ENCODE measurements around the gene ANXA6. TPM values are rescaled to one million over a fixed set of nuclear protein-coding genes. Genes with fewer than 3 reads are reported as not detected.

The ANXA6 gene
- total RNA-seq, 1 donor from 2014 or later = 320 TPM

DNA sequence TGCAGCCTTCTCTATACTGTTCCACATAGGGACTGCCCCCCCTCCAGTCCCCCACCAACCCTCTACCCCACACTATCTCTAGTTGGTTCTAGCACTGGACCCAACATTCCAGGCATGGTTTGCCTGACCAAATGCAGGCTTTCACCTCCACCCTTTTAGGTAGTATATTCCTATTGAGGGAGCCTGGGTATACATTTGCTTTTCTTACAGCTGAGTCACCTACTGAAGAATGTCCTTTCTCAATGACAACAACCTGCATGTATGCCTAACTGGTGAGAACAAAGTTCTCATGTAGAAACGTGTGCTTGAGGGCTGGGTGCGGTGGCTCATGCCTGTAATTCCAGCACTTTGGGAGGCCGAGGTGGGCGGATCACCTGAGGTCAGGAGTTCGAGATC lies 85.0 kb downstream of the ANXA6 start:
- H3K9ac ChIP-seq (ENCODE audit: low read length) = peak overlapping the region; percentile 57
- peak; percentile 86 for DNase-seq (ENCODE audit: low read depth)

DNA sequence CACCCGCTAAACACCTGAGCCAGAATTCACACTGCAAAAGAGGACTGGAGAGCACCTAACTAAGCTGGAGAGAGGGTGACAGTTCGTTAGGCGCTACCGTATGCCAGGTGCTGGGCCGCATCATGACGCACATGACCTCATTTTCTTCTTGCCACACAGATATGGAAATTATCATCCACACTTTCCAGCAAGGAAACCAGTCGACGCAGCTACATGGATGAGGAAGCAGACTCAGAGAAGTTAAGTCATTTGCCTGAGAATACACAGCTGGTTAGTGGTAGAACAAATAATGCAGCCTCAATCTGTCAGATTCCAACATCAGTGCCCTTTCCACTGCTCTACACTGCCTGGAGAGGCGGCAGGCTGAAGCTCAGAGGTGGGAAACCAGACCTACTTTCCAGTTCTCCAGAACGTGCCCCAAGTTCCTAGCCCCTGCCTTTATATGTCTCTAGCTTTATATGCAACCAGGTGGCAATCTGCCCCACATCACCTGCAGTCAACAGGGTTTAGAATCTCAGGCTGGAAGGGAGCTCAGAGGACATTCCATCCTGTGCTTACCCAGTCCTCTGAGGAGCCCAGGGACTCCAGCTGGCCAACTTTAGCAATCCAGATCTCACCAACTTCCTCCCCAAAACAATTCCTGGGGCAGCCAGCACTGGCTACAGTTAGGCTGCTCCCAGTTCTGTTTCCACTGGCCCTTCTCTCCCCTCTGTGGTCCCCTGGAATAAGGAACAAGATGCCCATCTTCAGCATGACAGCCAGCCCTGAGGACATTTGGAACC lies 85.5 kb downstream of the ANXA6 start:
- no peak overlapping the region for H3K4me3 ChIP-seq (ENCODE audit: insufficient read depth, low read depth, low read length)
- FAIRE-seq = no peak
- H3K27me3 ChIP-seq (ENCODE audit: insufficient read depth, low read length) = no peaks in the 10 kb centered on the region
- Mint-ChIP-seq H3K36me3 (ENCODE audit: low read depth, unreplicated experiment) (peaks cover 6% of the 10 kb centered on the region), H3K4me1 (ENCODE audit: low read depth, unreplicated experiment) (peaks cover 58% of the 10 kb centered on the region), H3K27ac (ENCODE audit: unreplicated experiment) (peak overlapping the region; percentile 96), H3K27me3 (ENCODE audit: low read depth, unreplicated experiment) (no peaks in the 10 kb centered on the region), H3K9me3 (ENCODE audit: unreplicated experiment) (no peaks in the 10 kb centered on the region), H3K4me3 (ENCODE audit: unreplicated experiment) (peak overlapping the region; percentile 27)
- H3K27ac ChIP-seq (ENCODE audit: low read depth, low read length) = peak overlapping the region; percentile 82
- peak overlapping the region; percentile 59 for H3K4me2 ChIP-seq (ENCODE audit: low read length)
- H3K36me3 ChIP-seq (ENCODE audit: insufficient read depth, low read length) = no peaks in the 10 kb centered on the region
- DNase-seq (ENCODE audit: low read depth) = no peak
- H3K4me1 ChIP-seq (ENCODE audit: insufficient read depth, low read length) = peaks cover 48% of the 10 kb centered on the region
- peak overlapping the region; percentile 57 for H3K9ac ChIP-seq (ENCODE audit: low read length)
- peaks cover 21% of the 10 kb centered on the region for H4K20me1 ChIP-seq (ENCODE audit: insufficient read depth, low read length)
- TF ChIP-seq, protein P1, sequence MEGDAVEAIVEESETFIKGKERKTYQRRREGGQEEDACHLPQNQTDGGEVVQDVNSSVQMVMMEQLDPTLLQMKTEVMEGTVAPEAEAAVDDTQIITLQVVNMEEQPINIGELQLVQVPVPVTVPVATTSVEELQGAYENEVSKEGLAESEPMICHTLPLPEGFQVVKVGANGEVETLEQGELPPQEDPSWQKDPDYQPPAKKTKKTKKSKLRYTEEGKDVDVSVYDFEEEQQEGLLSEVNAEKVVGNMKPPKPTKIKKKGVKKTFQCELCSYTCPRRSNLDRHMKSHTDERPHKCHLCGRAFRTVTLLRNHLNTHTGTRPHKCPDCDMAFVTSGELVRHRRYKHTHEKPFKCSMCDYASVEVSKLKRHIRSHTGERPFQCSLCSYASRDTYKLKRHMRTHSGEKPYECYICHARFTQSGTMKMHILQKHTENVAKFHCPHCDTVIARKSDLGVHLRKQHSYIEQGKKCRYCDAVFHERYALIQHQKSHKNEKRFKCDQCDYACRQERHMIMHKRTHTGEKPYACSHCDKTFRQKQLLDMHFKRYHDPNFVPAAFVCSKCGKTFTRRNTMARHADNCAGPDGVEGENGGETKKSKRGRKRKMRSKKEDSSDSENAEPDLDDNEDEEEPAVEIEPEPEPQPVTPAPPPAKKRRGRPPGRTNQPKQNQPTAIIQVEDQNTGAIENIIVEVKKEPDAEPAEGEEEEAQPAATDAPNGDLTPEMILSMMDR (IDR thresholded peaks at IDR 0.05; ENCODE audit: insufficient read depth, low read depth, low read length) = no peak
- TF ChIP-seq EZH2 (IDR thresholded peaks at IDR 0.05; ENCODE audit: insufficient read depth, low read length) = no peak
- H2AFZ ChIP-seq (ENCODE audit: low read depth, low read length) = no peak overlapping the region
- H3K79me2 ChIP-seq (ENCODE audit: insufficient read depth, low read length) = peaks cover 95% of the 10 kb centered on the region
- H3K9me3 ChIP-seq (ENCODE audit: insufficient read depth, low read depth, low read length) = peaks cover 5% of the 10 kb centered on the region

More for the DNA sequence above, 85.0 kb downstream of the ANXA6 start:
- Mint-ChIP-seq H3K36me3 (ENCODE audit: low read depth, unreplicated experiment) (peaks cover 6% of the 10 kb centered on the region), H3K4me1 (ENCODE audit: low read depth, unreplicated experiment) (peaks cover 53% of the 10 kb centered on the region), H3K9me3 (ENCODE audit: unreplicated experiment) (no peaks in the 10 kb centered on the region), H3K27ac (ENCODE audit: unreplicated experiment) (peak overlapping the region; percentile 96), H3K4me3 (ENCODE audit: unreplicated experiment) (peak overlapping the region; percentile 27), H3K27me3 (ENCODE audit: low read depth, unreplicated experiment) (no peaks in the 10 kb centered on the region)
- H3K27ac ChIP-seq (ENCODE audit: low read depth, low read length) = peak overlapping the region; percentile 82
- peaks cover 20% of the 10 kb centered on the region for H4K20me1 ChIP-seq (ENCODE audit: insufficient read depth, low read length)
- no peaks in the 10 kb centered on the region for H3K36me3 ChIP-seq (ENCODE audit: insufficient read depth, low read length)
- H3K27me3 ChIP-seq (ENCODE audit: insufficient read depth, low read length) = no peaks in the 10 kb centered on the region
- peaks cover 48% of the 10 kb centered on the region for H3K4me1 ChIP-seq (ENCODE audit: insufficient read depth, low read length)
- no peak for TF ChIP-seq EZH2 (IDR thresholded peaks at IDR 0.05; ENCODE audit: insufficient read depth, low read length)
- TF ChIP-seq, protein P1 (IDR thresholded peaks at IDR 0.05; ENCODE audit: insufficient read depth, low read depth, low read length) = no peak
- FAIRE-seq = peak; percentile 71
- peaks cover 3% of the 10 kb centered on the region for H3K9me3 ChIP-seq (ENCODE audit: insufficient read depth, low read depth, low read length)
- no peak overlapping the region for H2AFZ ChIP-seq (ENCODE audit: low read depth, low read length)
- no peak overlapping the region for H3K4me3 ChIP-seq (ENCODE audit: insufficient read depth, low read depth, low read length)
- H3K79me2 ChIP-seq (ENCODE audit: insufficient read depth, low read length) = peaks cover 95% of the 10 kb centered on the region
- peak overlapping the region; percentile 59 for H3K4me2 ChIP-seq (ENCODE audit: low read length)

DNA sequence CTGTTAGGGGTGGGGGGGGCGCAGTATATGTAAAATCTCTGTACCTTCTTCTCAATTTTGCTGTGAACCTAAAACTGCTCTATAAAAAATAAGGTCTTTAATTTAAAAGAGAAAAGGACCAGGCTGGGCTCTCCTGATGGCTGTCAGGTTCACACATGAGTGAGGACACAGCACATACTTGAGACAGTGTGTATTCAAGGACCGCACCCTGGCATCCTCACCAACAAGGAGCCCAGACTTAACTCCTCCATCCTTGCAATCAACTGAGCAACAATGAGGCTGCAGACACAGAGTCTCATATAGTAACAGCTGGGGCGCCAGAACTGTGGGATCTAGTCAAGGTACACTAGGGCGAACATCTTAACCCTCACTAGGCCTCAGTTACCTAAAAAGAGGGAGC lies 86.6 kb downstream of the ANXA6 start:
- no peaks in the 10 kb centered on the region for H3K36me3 ChIP-seq (ENCODE audit: insufficient read depth, low read length)
- Mint-ChIP-seq H3K9me3 (ENCODE audit: unreplicated experiment) (no peaks in the 10 kb centered on the region), H3K4me3 (ENCODE audit: unreplicated experiment) (no peak overlapping the region), H3K27ac (ENCODE audit: unreplicated experiment) (no peak overlapping the region), H3K4me1 (ENCODE audit: low read depth, unreplicated experiment) (peaks cover 62% of the 10 kb centered on the region), H3K27me3 (ENCODE audit: low read depth, unreplicated experiment) (no peaks in the 10 kb centered on the region), H3K36me3 (ENCODE audit: low read depth, unreplicated experiment) (peaks cover 5% of the 10 kb centered on the region)
- TF ChIP-seq EZH2 (IDR thresholded peaks at IDR 0.05; ENCODE audit: insufficient read depth, low read length) = no peak
- TF ChIP-seq, protein P1 (IDR thresholded peaks at IDR 0.05; ENCODE audit: insufficient read depth, low read depth, low read length) = no peak
- H3K27me3 ChIP-seq (ENCODE audit: insufficient read depth, low read length) = no peaks in the 10 kb centered on the region
- H3K4me1 ChIP-seq (ENCODE audit: insufficient read depth, low read length) = peaks cover 39% of the 10 kb centered on the region
- no peak overlapping the region for H2AFZ ChIP-seq (ENCODE audit: low read depth, low read length)
- peaks cover 5% of the 10 kb centered on the region for H3K9me3 ChIP-seq (ENCODE audit: insufficient read depth, low read depth, low read length)
- H3K27ac ChIP-seq (ENCODE audit: low read depth, low read length) = no peak overlapping the region
- H4K20me1 ChIP-seq (ENCODE audit: insufficient read depth, low read length) = peaks cover 27% of the 10 kb centered on the region
- FAIRE-seq (no peak), DNase-seq (ENCODE audit: low read depth) (no peak)
- no peak overlapping the region for H3K4me3 ChIP-seq (ENCODE audit: insufficient read depth, low read depth, low read length)
- peaks cover 95% of the 10 kb centered on the region for H3K79me2 ChIP-seq (ENCODE audit: insufficient read depth, low read length)
- no peak overlapping the region for H3K4me2 ChIP-seq (ENCODE audit: low read length)
- no peak overlapping the region for H3K9ac ChIP-seq (ENCODE audit: low read length)
